AG04449 (cell line): ENCODE data around the gene DMXL1.

Source experiments
- CTCF ChIA-PET: fragments of 350-600 bp; formaldehyde crosslinking; extraction: SDS; loops from one replicate; lab custom pipeline; 2021; ENCODE audit warnings: antibody characterized with exemption; lab: Yijun Ruan, JAX
- POLR2A ChIA-PET: fragments of 400-600, 350-600 bp; formaldehyde crosslinking; extraction: SDS; loops from one replicate; lab custom pipeline; 2020; ENCODE audit warnings: antibody characterized with exemption, inconsistent platforms; lab: Yijun Ruan, JAX
- DNase-seq: peaks from one replicate; pipeline ENCODE4 v3.0.0-alpha.2; 2010; ENCODE audit warnings: low read depth, low spot score
- H3K4me3 ChIP-seq: 2 replicates; pipeline ENCODE4 v1.5.1; 2011; ENCODE audit warnings: low read depth, mild to moderate bottlenecking, control low read depth, low read length
- CTCF ChIP-seq: IDR thresholded peaks from one replicate; pipeline ENCODE4 v1.5.1; 2011; ENCODE audit warnings: mild to moderate bottlenecking, moderate library complexity, low read length, control low read depth, inconsistent platforms; ENCODE audit not compliant: insufficient read depth; ENCODE audit errors: missing control alignments

The DMXL1 gene

GRCh38 chr5:119078861-119079260 is 8.0 kb downstream of the DMXL1 start:
- no peak overlapping the region for H3K4me3 ChIP-seq
- TF ChIP-seq CTCF = no peak
- POLR2A ChIA-PET = no interaction called here
- CTCF ChIA-PET = no interaction called here
- no peak for DNase-seq

- ChIA-PET POLR2A (interaction anchor here (2.4 kb wide), 1 partner anchor 9 kb away, joined by 8 read pairs; the partner anchor contains the start of gene DMXL1), CTCF (interaction anchor here (2.1 kb wide), 1 partner anchor 91 kb away, joined by 8 read pairs; the partner anchor contains the start of gene DTWD2)
These were observed 8.5 kb downstream of the DMXL1 start for GRCh38 chr5:119079318-119079921.

GRCh38 chr5:119080936-119081335 is 10.0 kb downstream of the DMXL1 start:
- no peak for DNase-seq
- POLR2A ChIA-PET = interaction anchor here (2.4 kb wide), 1 partner anchor 10 kb away, joined by 8 read pairs; the partner anchor contains the start of gene DMXL1
- no peak overlapping the region for H3K4me3 ChIP-seq
- no peak for TF ChIP-seq CTCF
- CTCF ChIA-PET = interaction anchor here (1.0 to 2.1 kb wide), 2 partner anchors 11 to 93 kb away, joined by 3 to 8 read pairs; partner anchors contain the start of gene DTWD2

More at GRCh38 chr5:119079318-119079921, 8.5 kb downstream of the DMXL1 start:
- no peak overlapping the region for H3K4me3 ChIP-seq
- TF ChIP-seq CTCF = no peak
- no peak for DNase-seq

- H3K4me3 ChIP-seq = no peak overlapping the region
- DNase-seq = no peak
- ChIA-PET CTCF (interaction anchor here (1.4 kb wide), 1 partner anchor 329 kb away, joined by 7 read pairs; no protein-coding TSS in a partner anchor), POLR2A (no interaction called here)
- TF ChIP-seq CTCF = no peak
These were observed 11.8 kb downstream of the DMXL1 start for GRCh38 chr5:119082691-119083090.

- no peak overlapping the region for H3K4me3 ChIP-seq
- ChIA-PET CTCF (no interaction called here), POLR2A (no interaction called here)
- no peak for DNase-seq
- TF ChIP-seq CTCF = no peak
These were observed 12.8 kb downstream of the DMXL1 start for GRCh38 chr5:119083679-119084078.

GRCh38 chr5:119088438-119088837 is 17.6 kb downstream of the DMXL1 start:
- no peak for DNase-seq
- H3K4me3 ChIP-seq = no peak overlapping the region
- POLR2A ChIA-PET = no interaction called here

More at GRCh38 chr5:119088438-119088837, 17.6 kb downstream of the DMXL1 start:
- no peak for TF ChIP-seq CTCF
- CTCF ChIA-PET = no interaction called here
